Endothelial cell of hepatic sinusoid (primary cell): ENCODE data around the gene GDAP1L1.

Experiments used
- in situ Hi-C: cut with HindIII; loops from 2 replicates; pipeline ENCODE4 v1.10.0; 2017; ENCODE audit warnings: low sequenced_read_pairs

GDAP1L1 gene

DNA sequence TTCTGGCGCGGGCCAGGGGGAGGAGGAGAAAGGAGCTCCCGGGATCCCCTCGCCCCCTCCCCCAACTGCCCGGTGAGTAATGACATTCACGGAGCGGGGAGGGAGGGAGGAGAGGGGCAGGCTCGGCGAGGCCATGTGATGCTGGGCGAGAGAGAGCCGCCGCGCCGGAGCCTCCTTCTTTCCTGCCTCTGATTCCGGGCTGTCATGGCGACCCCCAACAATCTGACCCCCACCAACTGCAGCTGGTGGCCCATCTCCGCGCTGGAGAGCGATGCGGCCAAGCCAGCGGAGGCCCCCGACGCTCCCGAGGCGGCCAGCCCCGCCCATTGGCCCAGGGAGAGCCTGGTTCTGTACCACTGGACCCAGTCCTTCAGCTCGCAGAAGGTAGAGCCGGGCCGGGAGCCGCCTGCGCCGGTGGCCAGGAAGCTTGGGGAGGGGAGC is at the start of gene GDAP1L1:
Gene GDAP1L1, plus strand, starts transcription at position 178 of the 441 bp plus-strand sequence. Its CDS starts 27 bp downstream, at position 205.
- in situ Hi-C loops = no loop called here

DNA sequence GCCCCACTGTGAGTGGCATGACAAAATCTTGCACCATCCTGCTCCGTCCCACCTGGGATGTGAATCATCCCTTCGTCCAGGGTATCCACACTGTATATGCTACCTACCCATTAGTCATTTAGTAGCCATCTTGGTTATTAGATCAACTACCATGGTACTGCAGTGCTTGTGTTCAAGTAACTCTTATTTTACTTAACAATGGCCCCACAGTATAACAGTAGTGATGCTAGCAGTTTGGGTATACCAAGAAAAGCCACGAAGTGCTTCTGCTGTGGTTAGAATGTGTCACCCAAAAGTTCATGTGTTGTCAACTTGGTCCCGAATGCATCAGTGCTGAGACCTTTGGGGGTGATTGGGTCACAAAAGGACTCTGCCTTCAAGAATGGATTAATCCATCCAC is 48.2 kb upstream of the GDAP1L1 start:
- in situ Hi-C loops = loop anchor here (5.0 kb wide), 3 partner anchors 77 to 123 kb away; no protein-coding TSS in a partner anchor

DNA sequence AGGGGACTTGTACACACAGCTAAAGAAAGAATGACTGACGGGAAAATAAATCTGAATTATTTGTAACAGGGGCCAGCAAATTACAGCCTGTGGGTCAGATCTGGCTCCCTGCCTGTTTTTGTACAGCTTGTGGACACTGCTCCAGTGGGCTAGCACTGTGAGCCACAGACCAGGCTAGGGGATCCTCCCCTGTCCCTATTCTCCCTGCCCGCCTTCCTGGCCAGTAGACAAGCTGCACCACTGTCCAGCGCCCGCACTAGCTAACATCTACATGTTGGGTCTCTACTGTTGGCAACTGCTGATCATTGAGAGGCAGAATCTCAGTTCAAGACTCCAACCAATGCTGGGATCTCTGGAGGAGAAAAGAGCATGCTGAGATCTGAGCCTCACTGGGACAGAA is 47.2 kb upstream of the GDAP1L1 start:
- in situ Hi-C loops = loop anchor here (5.0 kb wide), 3 partner anchors 78 to 122 kb away; no protein-coding TSS in a partner anchor

DNA sequence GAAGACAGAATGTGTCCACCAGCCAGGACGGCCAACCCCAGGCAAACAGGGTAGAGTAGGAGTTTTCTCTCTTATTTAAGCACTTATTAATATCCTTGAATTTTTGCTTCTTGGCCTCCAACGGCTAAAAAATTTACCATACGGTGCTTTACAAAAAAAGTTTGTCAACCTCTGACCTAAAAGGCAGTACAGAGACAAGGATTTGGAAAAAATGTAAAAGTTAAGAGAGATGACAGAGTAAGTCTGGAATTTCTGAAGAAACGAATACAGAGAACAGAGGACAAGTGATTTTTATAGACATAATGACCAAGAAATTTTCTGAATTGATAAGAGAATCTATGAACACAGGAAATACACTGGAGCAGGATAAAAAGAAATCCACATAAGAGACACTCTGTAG is 46.7 kb upstream of the GDAP1L1 start:
- in situ Hi-C loops = no loop called here

DNA sequence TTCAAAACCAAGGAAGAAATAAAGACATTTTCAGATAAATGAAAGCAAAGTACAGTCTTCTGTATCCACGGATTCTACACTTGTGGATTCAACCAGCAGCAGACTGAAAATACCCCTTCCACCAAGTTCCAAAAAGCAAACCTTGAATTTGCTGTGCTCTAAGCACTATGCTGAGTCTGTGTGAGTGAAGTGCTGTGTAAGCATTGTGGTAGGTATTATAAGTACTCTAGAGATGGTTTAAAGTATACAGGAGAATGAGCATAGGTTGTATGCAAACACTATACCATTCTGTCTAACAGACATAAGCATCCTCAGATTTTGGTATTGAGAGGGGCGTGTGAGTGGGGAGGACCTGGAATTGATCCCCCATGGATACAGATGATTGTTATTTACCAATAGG is 46.1 kb upstream of the GDAP1L1 start:
- in situ Hi-C loops = no loop called here

DNA sequence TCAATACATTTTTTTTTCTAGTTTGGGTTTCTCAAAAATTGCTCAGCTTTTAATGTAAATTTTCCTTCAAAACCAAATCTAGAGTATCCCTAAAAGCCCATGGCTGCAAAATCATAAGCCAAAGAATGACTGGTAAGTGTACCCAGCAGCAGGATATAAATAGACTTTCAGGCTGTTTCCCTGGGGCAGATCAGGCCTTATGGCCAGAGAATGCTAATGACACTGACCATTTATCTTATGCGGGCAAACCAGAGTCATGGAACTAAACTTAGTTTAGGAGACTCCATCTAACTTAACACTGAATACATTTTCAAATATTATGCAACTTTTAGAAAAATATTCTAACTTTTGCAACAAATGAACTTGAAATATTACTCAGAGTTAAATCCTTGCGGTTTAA is 43.9 kb upstream of the GDAP1L1 start:
- in situ Hi-C loops = no loop called here

DNA sequence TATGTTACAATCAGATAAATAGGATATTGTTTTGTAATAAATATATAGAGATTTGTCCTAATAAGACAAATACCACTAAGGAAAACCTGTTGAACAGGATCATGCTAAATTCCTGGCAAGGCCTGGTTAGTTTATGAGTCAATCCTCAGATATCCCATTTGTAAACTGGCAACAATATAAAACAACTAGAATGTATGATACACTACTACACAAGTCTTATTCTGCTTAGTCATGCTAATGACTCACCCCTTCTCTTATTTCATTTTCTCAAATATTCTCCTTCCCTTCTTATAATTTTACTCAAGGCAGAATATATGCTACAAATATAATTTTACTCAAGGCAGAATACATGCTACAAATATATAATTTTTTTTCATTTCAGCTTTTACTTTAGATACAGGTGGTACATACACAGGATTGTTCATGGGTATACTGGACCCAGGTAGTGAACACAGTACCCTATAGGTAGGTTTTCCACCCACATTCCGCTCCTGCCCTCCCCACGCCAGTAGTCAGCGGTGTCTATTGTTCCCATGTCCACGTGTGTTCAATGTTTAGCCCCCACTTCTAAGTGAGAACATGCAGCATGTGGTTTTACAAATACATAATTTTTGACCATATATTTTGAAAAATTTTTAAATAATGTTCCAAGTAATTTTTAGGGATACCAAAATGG is 42.8 kb upstream of the GDAP1L1 start:
- in situ Hi-C loops = no loop called here

DNA sequence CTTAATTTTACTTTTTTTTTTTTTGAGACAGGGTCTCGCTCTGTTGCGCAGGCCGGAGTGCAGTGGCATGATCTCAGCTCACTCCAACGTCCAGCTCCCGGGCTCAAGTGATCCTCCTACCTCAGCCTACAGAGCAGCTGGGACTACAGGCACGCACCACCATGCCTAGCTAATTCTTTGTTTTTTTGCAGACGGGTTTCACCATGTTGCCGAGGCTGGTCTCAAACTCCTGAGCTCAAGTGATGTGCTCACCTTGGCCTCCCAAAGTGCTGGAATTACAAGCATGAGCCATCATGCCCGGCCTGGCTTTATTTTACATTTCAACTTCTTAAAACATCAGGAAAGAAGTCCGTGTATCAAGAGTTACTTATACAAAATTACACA is 42.3 kb upstream of the GDAP1L1 start:
- in situ Hi-C loops = no loop called here

DNA sequence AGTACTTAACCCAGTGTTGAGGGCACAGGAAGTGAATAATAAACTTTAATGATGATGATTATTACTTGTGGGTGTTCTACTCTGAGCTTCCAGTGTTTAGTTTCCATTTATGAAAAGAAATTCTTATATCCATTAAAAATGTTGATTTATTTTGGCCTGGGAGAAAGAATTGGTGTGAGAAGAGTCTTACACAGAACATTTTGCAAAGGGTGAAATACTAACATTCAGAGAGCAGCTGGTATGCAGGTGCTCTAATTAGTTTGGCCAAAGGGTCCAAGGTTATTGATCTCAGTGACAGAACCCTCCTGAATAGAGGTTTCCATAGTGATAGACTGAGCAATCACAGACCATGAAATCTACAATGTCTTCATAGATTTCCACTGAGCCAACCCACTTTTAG is 41.0 kb upstream of the GDAP1L1 start:
- in situ Hi-C loops = no loop called here

DNA sequence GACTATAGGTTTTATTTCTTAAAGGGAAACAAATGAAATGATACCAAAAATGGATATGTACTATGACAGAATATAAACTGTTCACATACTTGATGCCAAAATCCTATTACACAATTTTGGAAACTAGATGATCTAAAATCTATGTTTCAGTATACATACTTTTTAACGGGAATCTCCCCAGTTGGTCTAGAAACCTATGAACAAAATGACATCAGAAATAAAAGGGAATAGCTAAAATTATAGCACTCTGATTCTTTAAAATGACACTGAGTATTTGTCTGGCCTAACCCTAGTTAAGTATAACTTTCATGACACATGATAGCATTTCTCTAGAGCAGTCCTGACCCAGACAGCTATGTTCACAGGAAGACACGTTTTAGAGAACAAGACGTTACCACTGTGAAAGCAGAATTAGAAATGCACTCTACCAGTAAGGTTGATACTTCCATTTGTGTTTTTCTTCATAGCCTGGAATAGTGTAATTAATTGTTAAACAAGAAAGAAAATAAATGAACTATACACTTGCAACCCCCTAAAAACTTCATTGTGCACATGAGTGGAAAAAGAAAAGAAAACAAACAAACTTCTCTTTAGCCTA is 39.9 kb upstream of the GDAP1L1 start:
- in situ Hi-C loops = no loop called here

DNA sequence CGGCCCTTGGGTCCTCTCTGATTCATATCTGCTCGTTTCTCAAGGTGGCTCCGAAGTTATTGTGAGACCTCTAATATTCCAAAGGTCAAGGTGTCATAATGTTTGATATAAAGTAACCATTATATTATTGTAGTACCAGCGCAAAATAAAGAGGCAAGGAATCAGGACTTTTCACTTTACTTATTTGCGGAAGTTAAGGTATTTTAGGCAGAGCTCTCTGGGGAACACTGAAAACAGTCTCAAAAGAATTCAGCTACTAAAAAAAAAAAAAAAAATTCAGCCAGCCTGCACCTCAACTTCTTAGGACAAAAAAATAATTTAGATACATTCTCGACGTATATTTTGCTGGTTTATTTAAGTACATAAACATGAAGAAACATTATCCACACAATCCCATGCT is 38.9 kb upstream of the GDAP1L1 start:
- in situ Hi-C loops = no loop called here

DNA sequence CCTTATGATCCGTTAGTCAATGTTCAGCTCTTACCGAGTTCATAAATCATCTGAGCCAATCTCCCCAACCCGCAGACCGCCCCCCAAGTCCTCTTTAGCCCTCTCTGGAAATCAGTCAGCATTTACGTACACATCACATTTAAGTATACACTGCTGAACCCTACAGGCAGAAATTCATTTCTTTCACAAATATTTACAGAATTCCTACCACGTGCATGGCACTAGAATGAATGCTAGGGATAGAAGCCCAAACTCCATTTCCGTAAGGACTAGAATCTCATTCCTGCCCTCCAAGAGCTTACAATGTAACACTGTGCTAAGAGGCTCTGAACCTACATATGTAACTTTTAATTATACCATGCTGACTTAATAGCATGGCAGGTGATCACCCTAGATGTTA is 38.3 kb upstream of the GDAP1L1 start:
- in situ Hi-C loops = no loop called here

DNA sequence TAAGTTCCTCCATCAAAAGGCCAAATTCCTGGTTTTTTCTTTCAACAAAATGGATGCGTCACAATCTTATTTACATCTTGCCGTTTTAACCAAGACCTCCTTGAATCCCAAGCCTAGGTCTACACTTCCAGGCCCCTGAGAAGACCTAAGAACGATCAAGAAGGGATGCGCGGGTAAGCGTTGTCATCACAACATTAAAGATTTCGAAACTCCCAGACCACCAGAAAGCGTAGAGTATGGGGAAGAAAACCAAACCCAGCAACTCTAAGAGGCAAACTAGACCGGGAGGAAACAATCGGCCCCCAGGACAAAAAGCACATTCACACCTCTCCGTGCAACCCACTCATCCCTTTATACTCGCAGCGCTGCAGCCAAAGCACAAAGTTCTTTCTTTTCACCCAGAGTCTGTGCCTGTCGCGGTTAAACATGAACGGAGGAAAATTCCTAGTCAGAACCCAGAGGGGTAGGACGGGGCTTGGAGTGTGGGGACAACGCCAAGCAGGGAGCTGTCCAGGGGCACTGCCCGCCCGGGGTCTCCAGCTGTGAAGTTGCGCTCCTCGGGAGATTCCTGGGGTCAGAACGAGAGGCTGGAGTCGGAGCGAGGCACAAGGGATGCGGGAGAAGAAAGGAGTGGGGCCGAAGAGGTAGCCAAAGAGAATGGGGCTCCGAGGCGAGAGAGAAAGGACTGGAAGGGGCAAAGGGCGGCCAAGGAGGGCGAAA is 37.3 kb upstream of the GDAP1L1 start:
- in situ Hi-C loops = loop anchor here (10.0 kb wide), 1 partner anchor 175 kb away; no protein-coding TSS in a partner anchor

DNA sequence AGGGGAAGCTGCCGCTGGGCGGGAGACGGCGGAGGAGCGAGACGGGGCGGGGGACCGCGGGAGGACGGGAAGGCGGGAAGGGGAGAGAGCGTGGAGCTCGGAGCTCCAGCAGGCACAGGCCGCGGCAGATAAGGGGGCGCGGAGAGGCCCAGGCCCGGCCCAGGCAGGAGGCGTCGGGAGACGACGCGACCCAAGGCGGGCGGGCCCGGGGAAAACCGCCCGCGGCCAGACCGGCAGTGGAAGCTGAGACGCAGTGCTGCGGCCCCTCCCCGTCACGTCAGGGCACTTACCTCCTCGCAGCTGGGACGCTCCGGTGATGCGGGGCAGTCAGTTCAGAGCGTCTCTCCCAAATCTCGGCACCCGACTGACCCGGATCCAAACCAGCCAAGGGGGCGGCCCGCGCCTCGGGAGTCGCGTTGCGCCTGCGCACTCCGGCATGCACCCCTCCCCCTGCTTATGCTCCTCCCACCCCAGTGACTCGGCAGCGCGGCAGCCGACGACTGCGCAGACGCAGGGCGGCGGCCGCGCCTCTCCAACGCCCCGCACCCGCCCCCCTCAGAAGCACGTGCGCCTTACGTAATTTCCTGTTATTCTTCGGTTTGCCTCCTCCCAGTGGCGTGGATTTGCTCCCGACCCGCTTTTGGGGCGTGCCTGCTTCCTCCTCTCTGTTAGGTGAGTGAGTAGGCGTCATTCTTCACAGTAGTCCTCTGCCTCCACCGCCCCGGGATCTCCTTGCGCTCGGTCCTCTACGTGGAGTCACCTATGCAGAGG is 36.5 kb upstream of the GDAP1L1 start, which contains the start of gene OSER1:
Gene OSER1, minus strand, starts transcription at position 366 of the 771 bp plus-strand sequence. CDS start 3,814 bp downstream, outside the sequence.
- in situ Hi-C loops = loop anchor here (10.0 kb wide), 1 partner anchor 174 kb away; no protein-coding TSS in a partner anchor

DNA sequence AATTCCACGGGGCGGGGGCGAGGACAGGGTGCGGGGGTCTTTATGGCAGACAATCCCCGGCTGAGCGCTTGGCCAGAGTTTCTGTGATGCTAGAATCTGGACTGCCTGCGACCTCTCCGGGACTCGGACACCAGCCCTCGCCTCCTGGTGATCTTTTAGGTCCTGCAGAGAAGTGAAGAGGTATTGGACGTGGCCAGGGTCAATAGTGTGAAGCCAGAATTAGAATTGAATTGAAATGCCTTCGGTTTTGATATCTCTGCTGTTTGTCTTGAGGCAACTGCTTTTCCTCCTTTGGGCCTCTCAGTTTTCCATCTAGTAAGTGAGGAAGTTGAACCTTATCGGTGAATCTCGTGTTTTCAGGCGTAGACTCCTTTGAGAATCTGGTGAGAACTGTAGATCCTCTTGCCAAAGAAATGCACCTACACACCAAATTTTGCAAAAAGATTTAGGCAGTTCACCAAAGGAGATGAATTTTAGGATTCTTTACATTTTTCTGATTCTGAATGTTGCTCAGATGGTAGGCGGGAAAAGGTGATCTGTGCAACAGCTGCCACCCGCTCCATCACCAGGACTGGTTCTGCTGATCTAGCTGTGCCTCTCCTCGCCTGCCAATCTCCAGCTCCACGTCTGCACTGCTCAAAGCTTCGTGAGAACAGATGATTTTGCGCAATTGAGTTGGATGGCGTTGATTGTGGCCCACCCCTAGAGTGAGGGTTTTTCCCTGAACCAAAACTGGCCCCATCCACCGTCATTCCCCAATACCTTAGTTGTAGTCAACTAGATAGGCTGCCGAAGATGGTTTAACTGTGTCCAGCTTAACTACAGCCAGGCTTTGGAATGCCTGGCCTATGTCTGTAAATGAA is 35.7 kb upstream of the GDAP1L1 start:
- in situ Hi-C loops = loop anchor here (10.0 kb wide), 1 partner anchor 173 kb away; no protein-coding TSS in a partner anchor

DNA sequence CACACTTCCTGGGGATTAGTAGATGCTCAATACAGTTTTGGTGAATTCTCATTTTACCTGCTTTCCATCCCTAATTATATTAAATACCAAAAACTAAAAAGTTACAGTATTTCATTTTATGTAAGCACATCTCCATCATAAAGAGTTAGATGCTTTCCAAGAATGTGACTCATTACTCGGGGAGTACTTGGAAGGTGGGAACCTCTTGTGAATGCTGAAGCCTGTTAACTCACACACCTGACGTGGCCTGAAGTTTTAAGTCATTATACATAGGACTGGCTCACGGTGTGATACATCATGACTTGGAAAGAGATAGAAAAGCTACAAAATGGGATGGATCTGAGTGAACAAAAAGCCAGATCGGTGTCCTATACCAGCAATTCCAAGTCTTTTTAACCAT is 34.3 kb upstream of the GDAP1L1 start:
- in situ Hi-C loops = loop anchor here (10.0 kb wide), 1 partner anchor 172 kb away; no protein-coding TSS in a partner anchor

DNA sequence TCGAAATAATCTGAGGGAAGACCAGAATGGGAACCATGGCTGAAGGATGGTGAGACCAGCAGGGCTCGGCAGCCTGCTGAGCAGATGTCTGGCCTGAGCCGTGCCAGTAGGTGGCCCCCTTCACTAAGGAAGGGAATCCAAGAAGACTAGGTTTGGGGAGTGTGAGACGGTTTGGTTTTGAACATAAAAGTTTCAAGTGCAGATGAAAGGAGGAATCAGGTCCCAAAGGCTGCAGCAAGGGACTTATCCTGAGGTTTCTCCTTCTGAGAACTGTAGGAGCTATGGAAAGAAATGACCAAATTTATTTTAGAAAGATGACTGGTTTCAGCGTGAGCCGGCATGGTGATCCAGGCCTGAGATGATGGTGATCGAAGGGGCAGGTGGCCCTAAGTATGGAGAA is 32.0 kb upstream of the GDAP1L1 start:
- in situ Hi-C loops = loop anchor here (10.0 kb wide), 1 partner anchor 170 kb away; no protein-coding TSS in a partner anchor

DNA sequence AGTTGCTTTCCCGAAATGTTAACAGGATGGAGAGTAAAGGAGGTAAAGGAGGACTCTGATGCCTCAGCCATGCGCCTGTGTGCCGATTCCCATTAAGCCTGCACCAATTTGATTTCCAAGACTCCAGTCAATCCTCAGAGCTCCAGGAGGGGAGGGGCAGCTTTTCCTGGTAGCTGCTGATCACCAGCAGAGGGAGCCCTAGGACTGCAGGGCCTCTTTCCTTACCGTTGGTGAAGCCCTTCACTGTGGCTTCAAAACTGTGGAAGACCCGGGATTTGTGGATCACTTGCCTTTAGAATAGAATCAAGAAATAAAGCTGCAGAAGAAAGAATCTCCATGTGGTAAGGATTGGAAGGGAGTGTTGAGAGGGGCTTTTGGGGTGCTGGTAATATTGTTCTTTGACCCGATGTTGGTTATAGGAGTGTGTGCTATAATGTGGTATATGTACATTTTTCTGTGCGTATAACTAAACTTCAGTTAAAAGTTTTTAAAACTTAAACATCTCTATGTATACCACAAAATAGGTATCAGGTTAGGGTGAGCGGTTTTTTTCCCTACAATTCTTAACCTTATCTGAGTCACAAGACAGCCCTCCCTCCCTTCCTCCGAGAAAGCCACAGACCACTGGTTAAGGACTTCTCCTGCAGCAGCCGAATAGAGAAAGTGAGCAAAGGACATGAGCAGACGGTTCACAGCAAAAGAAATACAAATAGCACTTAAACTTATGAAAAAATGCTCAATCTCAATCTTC is 29.6 kb upstream of the GDAP1L1 start:
- in situ Hi-C loops = loop anchor here (10.0 kb wide), 1 partner anchor 167 kb away; no protein-coding TSS in a partner anchor

DNA sequence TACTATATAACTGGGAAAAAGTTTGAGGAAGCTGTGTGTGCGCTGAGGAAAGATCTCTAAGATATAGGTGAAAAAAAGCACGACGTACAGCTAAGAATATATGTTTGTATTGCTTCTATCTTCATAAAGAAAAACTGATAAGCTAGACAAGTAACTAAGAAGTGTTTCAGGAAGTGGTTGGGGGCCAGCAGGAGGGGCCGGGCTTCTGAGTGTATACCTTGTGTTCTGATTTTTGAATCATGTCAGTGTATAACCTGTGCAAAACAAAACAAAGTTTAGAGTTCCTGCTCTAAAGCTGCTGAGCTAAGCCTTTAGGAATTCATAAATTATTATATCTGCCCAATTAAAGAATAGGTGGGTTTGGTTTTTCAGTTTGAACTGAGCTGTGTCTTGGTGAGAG is 28.7 kb upstream of the GDAP1L1 start:
- in situ Hi-C loops = loop anchor here (10.0 kb wide), 1 partner anchor 166 kb away; no protein-coding TSS in a partner anchor
